SK-N-SH treated with all-trans-retinoic acid at 6 μM for 48 hours (cell line): ENCODE data around the gene INTU.

Source experiments
- ESRRG ChIP-seq: fragments of 250-450 bp; sonication (Bioruptor Pico); IDR thresholded peaks from 2 replicates; pipeline ENCODE4 v1.6.1; 2021; ENCODE audit warnings: mild to moderate bottlenecking
- ISL1 ChIP-seq: fragments of 250-450 bp; sonication (Bioruptor Pico); IDR thresholded peaks from 2 replicates; pipeline ENCODE4 v2.1.2; 2022; ENCODE audit warnings: mild to moderate bottlenecking, moderate library complexity
- RARB ChIP-seq: fragments of 250-450 bp; sonication (Bioruptor Pico); IDR thresholded peaks from 2 replicates; pipeline ENCODE4 v1.8.0; 2021; ENCODE audit warnings: mild to moderate bottlenecking, moderate library complexity
- ZFP30 ChIP-seq: fragments of 450-650 bp; formaldehyde crosslinking; IDR thresholded peaks from 2 replicates; pipeline ENCODE4 v1.5.0; 2022; ENCODE audit warnings: mild to moderate bottlenecking, moderate library complexity

DNA sequence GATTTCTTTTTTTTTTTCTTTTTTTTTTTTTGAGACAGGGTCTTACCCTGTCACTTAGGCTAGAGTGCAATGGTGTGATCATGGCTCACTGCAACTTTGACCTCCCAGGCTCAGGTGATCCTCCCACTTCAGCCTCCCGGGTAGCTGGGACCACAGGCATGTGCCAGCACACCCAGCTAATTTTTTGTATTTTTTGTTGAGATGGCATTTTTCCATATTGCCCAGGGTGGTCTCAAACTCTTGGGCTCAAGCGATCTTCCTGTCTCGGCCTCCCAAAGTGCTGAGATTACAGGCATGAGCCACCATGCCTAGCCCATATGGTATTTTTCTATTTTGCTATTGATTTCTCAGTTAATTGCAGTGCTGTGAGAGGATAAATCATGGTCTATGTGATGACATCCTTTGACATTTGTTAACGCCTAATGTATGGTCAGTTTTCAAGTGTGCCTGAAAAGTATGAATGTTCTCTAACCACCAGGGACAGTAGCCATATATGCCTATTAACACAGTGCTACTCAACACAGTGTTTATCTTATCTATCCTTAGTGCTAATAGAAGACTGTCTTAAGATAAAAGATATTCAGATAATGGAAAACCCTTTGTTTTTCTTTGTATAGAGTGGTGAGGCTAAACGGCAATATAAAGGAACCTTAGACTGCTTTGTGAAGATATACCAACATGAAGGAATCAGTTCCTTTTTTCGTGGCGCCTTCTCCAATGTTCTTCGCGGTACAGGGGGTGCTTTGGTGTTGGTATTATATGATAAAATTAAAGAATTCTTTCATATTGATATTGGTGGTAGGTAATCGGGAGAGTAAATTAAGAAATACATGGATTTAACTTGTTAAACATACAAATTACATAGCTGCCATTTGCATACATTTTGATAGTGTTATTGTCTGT lies 140.3 kb downstream of the INTU start:
- TF ChIP-seq ESRRG (no peak), RARB (no peak), ZFP30 (CRISPR knock-in tag) (no peak), ISL1 (CRISPR knock-in tag) (no peak)
